ENCODE results near the gene KSR1.

- TF ChIP-seq PPARA (CRISPR knock-in tag; IDR thresholded peaks at IDR 0.05; ENCODE audit: borderline replicate concordance) (no peak), ZNF8 (CRISPR knock-in tag; IDR thresholded peaks at IDR 0.05) (no peak), GLIS3 (CRISPR knock-in tag; IDR thresholded peaks at IDR 0.05) (no peak), SNAI2 (CRISPR knock-in tag; IDR thresholded peaks at IDR 0.05) (no peak), ZFP3 (CRISPR knock-in tag; IDR thresholded peaks at IDR 0.05) (peak; percentile 49; the same call in 1 of the 2 replicates), PATZ1 (CRISPR knock-in tag; IDR thresholded peaks at IDR 0.05; ENCODE audit: borderline replicate concordance) (no peak), CSRNP3 (CRISPR knock-in tag; IDR thresholded peaks at IDR 0.05) (no peak), POU6F1 (CRISPR knock-in tag; IDR thresholded peaks at IDR 0.05; ENCODE audit: borderline replicate concordance, low read depth) (no peak), TOX (CRISPR knock-in tag; IDR thresholded peaks at IDR 0.05; ENCODE audit: borderline replicate concordance) (no peak), TSHZ2 (CRISPR knock-in tag; IDR thresholded peaks at IDR 0.05) (no peak), BACH2 (CRISPR knock-in tag; IDR thresholded peaks at IDR 0.05; ENCODE audit: borderline replicate concordance) (no peak), RARB (CRISPR knock-in tag; IDR thresholded peaks at IDR 0.05) (no peak)
Observed at GRCh38 chr17:27446569-27447301, 9.5 kb upstream of the KSR1 start.

Measured in SK-N-SH treated with all-trans-retinoic acid at 6 μM for 48 hours (cell line).